ENCODE measurements around the gene C12orf60. TPM values are rescaled to one million over a fixed set of nuclear protein-coding genes. Genes with fewer than 3 reads are reported as not detected.

The C12orf60 gene
- total and polyA plus RNA-seq, 2 experiments from 2014 or later, result 1.2 TPM

DNA sequence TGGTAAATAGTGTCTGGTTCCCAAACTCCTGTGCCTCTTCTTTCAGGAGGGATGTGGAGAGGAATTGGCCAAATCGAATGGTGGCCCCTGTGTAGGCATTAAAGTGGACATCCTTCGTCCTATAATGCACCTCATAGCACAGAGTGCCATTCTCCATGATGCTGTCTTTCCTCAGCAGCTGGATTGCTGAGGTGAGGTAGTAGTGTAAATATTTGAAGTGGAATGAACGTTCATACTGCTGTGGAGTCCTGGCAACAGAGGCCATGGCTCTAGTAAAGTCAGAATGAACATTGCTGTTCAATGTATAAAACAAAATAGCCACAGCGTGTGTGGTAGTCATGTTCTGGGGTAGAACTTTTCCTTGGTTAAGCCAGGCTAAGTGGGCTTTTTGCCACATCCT is 37.1 kb downstream of the C12orf60 start:
- 86 to 90% methylated on average over 4 of the region's 4 CpGs for WGBS, 2 experiments (ENCODE audit: low coverage in 1 of 2, low lambda C conversion rate in 2 of 2, missing lambda C conversion rate in 2 of 2)
- DNase-seq, result no peak

GRCh38 chr12:14841761-14842160 is 38.3 kb downstream of the C12orf60 start:
- Histone ChIP-seq H3K36me3 (ENCODE audit: low read depth) (no peaks in the 10 kb centered on the region), H3K4me3 (0 out of 2 replicates have a peak overlapping the region, but pooled peaks have one; percentile 2), H4K20me1 (ENCODE audit: insufficient read depth) (no peaks in the 10 kb centered on the region), H3K4me2 (ENCODE audit: unreplicated experiment) (peak overlapping the region; percentile 38), H2AFZ (no peak overlapping the region), H3K9me2 (ENCODE audit: insufficient read depth) (no peaks in the 10 kb centered on the region), H3K9me3 (ENCODE audit: low read depth) (no peaks in the 10 kb centered on the region), H3F3A (ENCODE audit: insufficient read depth) (peaks cover 24% of the 10 kb centered on the region), H3K27ac (no peak overlapping the region), H3K4me1 (ENCODE audit: insufficient read depth) (peaks cover 40% of the 10 kb centered on the region), H3K79me2 (ENCODE audit: insufficient read depth) (no peaks in the 10 kb centered on the region), H3K27me3 (replicated peaks; ENCODE audit: insufficient read depth) (no peaks in the 10 kb centered on the region), H3K9ac (no peak overlapping the region)
- TF ChIP-seq EZH2phosphoT487 (IDR thresholded peaks at IDR 0.05; ENCODE audit: insufficient read depth, low read depth), result no peak
- TF ChIP-seq EZH2 (IDR thresholded peaks at IDR 0.05; ENCODE audit: insufficient read depth, poor library complexity, severe bottlenecking), result no peak
- in situ Hi-C loops (cut with MboI), result loop anchor here (5.0 kb wide), 1 partner anchor 156 kb away; no protein-coding TSS in a partner anchor
- WGBS, 2 experiments (ENCODE audit: low coverage in 1 of 2, low lambda C conversion rate in 2 of 2, missing lambda C conversion rate in 2 of 2), result 1 to 2% methylated on average over 3 of the region's 3 CpGs
- peak; percentile 61 for DNase-seq

More for the DNA sequence above, 37.1 kb downstream of the C12orf60 start:
- Histone ChIP-seq H3K36me3 (ENCODE audit: low read depth) (no peaks in the 10 kb centered on the region), H2AFZ (no peak overlapping the region), H3K4me3 (no peak overlapping the region), H3K4me1 (ENCODE audit: insufficient read depth) (peaks cover 44% of the 10 kb centered on the region), H3K4me2 (ENCODE audit: unreplicated experiment) (no peak overlapping the region), H3K9me2 (ENCODE audit: insufficient read depth) (no peaks in the 10 kb centered on the region), H3F3A (ENCODE audit: insufficient read depth) (peaks cover 32% of the 10 kb centered on the region), H3K79me2 (ENCODE audit: insufficient read depth) (no peaks in the 10 kb centered on the region), H4K20me1 (ENCODE audit: insufficient read depth) (no peaks in the 10 kb centered on the region), H3K9ac (no peak overlapping the region), H3K9me3 (ENCODE audit: low read depth) (no peaks in the 10 kb centered on the region), H3K27ac (no peak overlapping the region), H3K27me3 (replicated peaks; ENCODE audit: insufficient read depth) (no peaks in the 10 kb centered on the region)
- in situ Hi-C loops (cut with MboI), result loop anchor here (5.0 kb wide), 1 partner anchor 157 kb away; no protein-coding TSS in a partner anchor
- TF ChIP-seq EZH2phosphoT487 (IDR thresholded peaks at IDR 0.05; ENCODE audit: insufficient read depth, low read depth) (no peak), EZH2 (IDR thresholded peaks at IDR 0.05; ENCODE audit: insufficient read depth, poor library complexity, severe bottlenecking) (no peak)

- Histone ChIP-seq H3K27me3 (replicated peaks; ENCODE audit: insufficient read depth) (no peaks in the 10 kb centered on the region), H3K9ac (no peak overlapping the region), H3K9me3 (ENCODE audit: low read depth) (no peaks in the 10 kb centered on the region), H3K27ac (no peak overlapping the region), H2AFZ (no peak overlapping the region), H4K20me1 (ENCODE audit: insufficient read depth) (no peaks in the 10 kb centered on the region), H3F3A (ENCODE audit: insufficient read depth) (peaks cover 19% of the 10 kb centered on the region), H3K9me2 (ENCODE audit: insufficient read depth) (no peaks in the 10 kb centered on the region), H3K4me3 (0 out of 2 replicates have a peak overlapping the region, but pooled peaks have one; percentile 2), H3K4me2 (ENCODE audit: unreplicated experiment) (peak overlapping the region; percentile 38), H3K79me2 (ENCODE audit: insufficient read depth) (no peaks in the 10 kb centered on the region), H3K4me1 (ENCODE audit: insufficient read depth) (peaks cover 38% of the 10 kb centered on the region), H3K36me3 (ENCODE audit: low read depth) (no peaks in the 10 kb centered on the region)
- 65 to 66% methylated on average over 3 of the region's 3 CpGs for WGBS, 2 experiments (ENCODE audit: low coverage in 1 of 2, low lambda C conversion rate in 2 of 2, missing lambda C conversion rate in 2 of 2)
- in situ Hi-C loops (cut with MboI), result loop anchor here (5.0 kb wide), 1 partner anchor 155 kb away; no protein-coding TSS in a partner anchor
- TF ChIP-seq EZH2phosphoT487 (IDR thresholded peaks at IDR 0.05; ENCODE audit: insufficient read depth, low read depth), result no peak
- no peak for TF ChIP-seq EZH2 (IDR thresholded peaks at IDR 0.05; ENCODE audit: insufficient read depth, poor library complexity, severe bottlenecking)
- DNase-seq, result no peak
These were observed 38.8 kb downstream of the C12orf60 start for GRCh38 chr12:14842315-14842714.

GRCh38 chr12:14843425-14843887 is 40.0 kb downstream of the C12orf60 start, which contains the start of gene ART4:
TSS of gene ART4 (minus strand) at chr12:14843526. CDS start at chr12:14843113, 413 bp downstream.
- in situ Hi-C loops (cut with MboI), result loop anchor here (5.0 kb wide), 1 partner anchor 154 kb away; no protein-coding TSS in a partner anchor
- H2AFZ ChIP-seq, result no peak within 1 kb of the TSS

More at GRCh38 chr12:14843425-14843887, 40.0 kb downstream of the C12orf60 start, which contains the start of gene ART4:
- no peaks in the 10 kb centered on the region for H3K9me2 ChIP-seq (ENCODE audit: insufficient read depth)
- DNase-seq, result no peak
- 89 to 96% methylated on average over 10 of the region's 10 CpGs for WGBS, 2 experiments (ENCODE audit: low coverage in 1 of 2, low lambda C conversion rate in 2 of 2, missing lambda C conversion rate in 2 of 2)
- peaks cover 32% of the 10 kb centered on the region for H3K4me1 ChIP-seq (ENCODE audit: insufficient read depth)
- no peak for TF ChIP-seq EZH2phosphoT487 (IDR thresholded peaks at IDR 0.05; ENCODE audit: insufficient read depth, low read depth)
- TF ChIP-seq EZH2 (IDR thresholded peaks at IDR 0.05; ENCODE audit: insufficient read depth, poor library complexity, severe bottlenecking), result no peak
- H3K27ac ChIP-seq, result no peak within 1 kb of the TSS
- H3K79me2 ChIP-seq (ENCODE audit: insufficient read depth), result no peaks in the 10 kb centered on the region
- peaks cover 9% of the 10 kb centered on the region for H3F3A ChIP-seq (ENCODE audit: insufficient read depth)
- H3K36me3 ChIP-seq (ENCODE audit: low read depth), result no peaks in the 10 kb centered on the region
- no peak within 1 kb of the TSS for H3K9ac ChIP-seq
- no peaks in the 10 kb centered on the region for H3K9me3 ChIP-seq (ENCODE audit: low read depth)
- no peak within 1 kb of the TSS for H3K4me2 ChIP-seq (ENCODE audit: unreplicated experiment)
- no peak within 1 kb of the TSS for H3K4me3 ChIP-seq
- H4K20me1 ChIP-seq (ENCODE audit: insufficient read depth), result no peaks in the 10 kb centered on the region
- no peaks in the 10 kb centered on the region for H3K27me3 ChIP-seq (replicated peaks; ENCODE audit: insufficient read depth)

Measured in GM23248 (cell line).